Activated naive CD4-positive, alpha-beta T cell treated with anti-CD3 and anti-CD28 coated beads for 36 hours (primary cell): Measurements from ENCODE around the gene FBXL17. TPM values are rescaled to one million over a fixed set of nuclear protein-coding genes. Genes with fewer than 3 reads are reported as not detected.
A peak's percentile ranks its signal among the peaks of the same experiment; 100 is the strongest.

Experiments used
- CTCF ChIA-PET: fragments of 350-600 bp; sonication (Branson Sonifier 250); formaldehyde crosslinking; loops from one replicate; lab custom pipeline; 2021; ENCODE audit warnings: antibody characterized with exemption; lab: Charles Lee
- DNase-seq: peaks from one replicate; pipeline ENCODE4 v3.0.0-alpha.2; 2020
- H3K27ac Mint-ChIP-seq: one replicate; pipeline ENCODE4 v1.8.0; 2021; ENCODE audit warnings: mild to moderate bottlenecking, mixed read lengths
- H3K27me3 Mint-ChIP-seq: one replicate; pipeline ENCODE4 v1.8.0; 2021; ENCODE audit warnings: low read depth, mixed read lengths
- H3K36me3 Mint-ChIP-seq: one replicate; pipeline ENCODE4 v1.8.0; 2021; ENCODE audit warnings: low read depth, mixed read lengths
- H3K4me1 Mint-ChIP-seq: one replicate; pipeline ENCODE4 v1.8.0; 2021; ENCODE audit warnings: low read depth, mixed read lengths
- H3K4me3 Mint-ChIP-seq: one replicate; pipeline ENCODE4 v1.8.0; 2021; ENCODE audit warnings: mild to moderate bottlenecking, moderate library complexity, mixed read lengths
- H3K9me3 Mint-ChIP-seq: one replicate; pipeline ENCODE4 v1.8.0; 2021; ENCODE audit warnings: mixed read lengths
- intact Hi-C: fragments of 100-400 bp; cut with micrococcal nuclease; formaldehyde crosslinking; loops from one replicate; pipeline ENCODE4 v1.15.1; 2023
- total RNA-seq, 2 experiments: library from RNA; stranded (reverse); gene quantifications; one replicate each; pipeline ENCODE4 v1.2.3, GENCODE V29; 2021

Gene FBXL17
- total RNA-seq, 2 experiments from 2014 or later, result 3.5 to 4.3 TPM

DNA sequence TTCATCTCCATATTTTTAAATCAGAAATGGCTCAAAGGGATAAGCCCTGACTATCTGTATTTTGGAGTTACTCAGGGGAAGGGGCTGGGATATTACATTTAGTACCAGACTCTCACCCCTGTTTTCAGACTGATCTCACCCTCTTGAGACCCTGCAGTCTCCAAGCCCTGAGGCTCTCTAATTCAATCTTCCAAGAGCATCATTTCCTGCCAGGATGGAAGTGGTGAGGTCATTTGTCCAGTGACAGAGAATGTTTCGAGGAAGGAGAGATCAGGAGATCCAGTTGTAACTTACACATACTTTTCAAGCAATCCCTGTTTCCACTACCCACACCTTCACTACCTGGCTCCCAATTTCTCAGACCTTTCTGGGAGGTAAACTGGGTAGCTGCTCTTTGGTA is 415.7 kb downstream of the FBXL17 start:
- Mint-ChIP-seq H3K27ac (no peak overlapping the region), H3K4me3 (no peak overlapping the region), H3K9me3 (no peaks in the 10 kb centered on the region), H3K36me3 (no peaks in the 10 kb centered on the region), H3K4me1 (no peaks in the 10 kb centered on the region), H3K27me3 (no peaks in the 10 kb centered on the region)
- CTCF ChIA-PET, result no interaction called here
- intact Hi-C loops, result no loop called here
- DNase-seq, result no peak

DNA sequence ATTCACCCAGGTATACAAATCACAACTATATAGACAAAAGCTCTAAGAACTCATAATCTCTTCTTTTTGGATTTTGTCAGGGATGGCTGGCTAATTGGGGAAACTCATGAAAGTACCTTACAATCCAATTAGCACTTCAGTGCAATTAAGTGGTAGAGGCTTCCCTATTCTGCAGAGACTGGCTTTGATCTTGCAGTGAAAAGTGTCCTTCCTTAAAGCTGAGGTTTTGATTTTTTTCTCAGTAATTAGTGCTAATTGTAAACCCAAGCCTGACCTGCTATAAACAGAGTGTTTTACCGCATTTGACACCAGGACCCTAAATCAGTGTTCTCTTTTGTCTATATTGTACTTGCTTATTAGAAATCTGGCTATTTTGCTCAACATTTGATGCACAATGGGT is 417.2 kb downstream of the FBXL17 start:
- Mint-ChIP-seq H3K9me3 (no peaks in the 10 kb centered on the region), H3K36me3 (peaks cover 2% of the 10 kb centered on the region), H3K4me1 (peaks cover 10% of the 10 kb centered on the region), H3K27me3 (no peaks in the 10 kb centered on the region), H3K27ac (no peak overlapping the region), H3K4me3 (no peak overlapping the region)
- CTCF ChIA-PET, result no interaction called here
- no peak for DNase-seq
- intact Hi-C loops, result no loop called here

DNA sequence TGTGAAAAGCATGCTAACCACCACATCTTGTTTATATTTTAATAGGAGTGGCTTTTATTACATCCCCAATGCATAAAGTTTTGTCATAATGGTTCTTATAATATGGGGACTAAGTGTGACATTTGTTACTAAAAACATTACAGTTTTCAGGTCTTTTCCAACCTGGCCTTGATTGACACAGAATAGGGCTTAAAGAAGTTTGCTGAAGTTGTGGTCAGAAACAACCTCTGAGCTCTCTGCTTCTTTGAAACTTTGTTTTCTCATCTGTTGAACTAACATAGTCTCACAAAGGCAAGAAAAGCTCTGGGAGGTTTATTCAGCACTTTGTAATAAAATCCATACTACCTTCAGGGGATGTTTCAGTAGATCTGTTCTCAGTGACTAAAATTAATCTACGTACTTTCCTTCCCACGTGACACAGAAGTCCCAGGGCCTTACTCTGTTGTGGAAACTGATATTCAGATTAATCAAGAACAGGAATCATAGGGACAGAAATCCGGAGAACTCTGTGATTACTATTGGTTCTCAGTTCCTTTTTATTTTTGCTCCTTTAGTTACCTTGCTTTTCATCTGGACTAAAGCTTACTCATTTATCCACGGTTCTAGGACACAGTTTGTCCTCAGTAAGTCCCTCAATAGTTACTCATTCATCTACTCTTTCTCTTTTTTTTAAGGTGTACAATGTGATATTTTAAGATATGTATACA is 422.2 kb downstream of the FBXL17 start:
- H3K27ac Mint-ChIP-seq, result peak overlapping the region; percentile 2
- peaks cover 35% of the 10 kb centered on the region for H3K4me1 Mint-ChIP-seq

DNA sequence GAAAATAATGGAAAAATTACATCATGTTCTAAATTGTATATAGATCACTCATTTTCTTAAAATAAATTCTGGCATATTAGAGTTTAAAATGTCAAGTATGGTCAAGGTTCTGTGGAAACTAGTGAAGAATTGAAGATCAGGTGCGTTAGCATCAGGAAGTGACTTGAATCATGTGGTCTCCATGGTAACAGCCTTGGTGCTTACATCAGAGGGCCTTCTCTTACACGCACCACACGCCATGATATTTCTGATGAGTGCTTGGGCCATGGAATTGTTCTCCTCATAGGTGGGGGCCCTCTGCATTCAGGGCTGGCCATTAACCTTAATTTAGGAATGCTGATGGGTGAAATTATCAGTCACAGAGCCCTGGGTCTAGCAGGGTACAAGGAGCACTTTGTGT is 423.0 kb downstream of the FBXL17 start:
- DNase-seq, result peak; percentile 7
- CTCF ChIA-PET, result no interaction called here
- H3K9me3 Mint-ChIP-seq, result no peaks in the 10 kb centered on the region
- peak overlapping the region; percentile 80 for H3K27ac Mint-ChIP-seq
- peaks cover 2% of the 10 kb centered on the region for H3K36me3 Mint-ChIP-seq
- intact Hi-C loops, result loop anchor here (1.0 to 5.0 kb wide), 2 partner anchors 8 to 423 kb away; partner anchors contain the start of gene FBXL17
- H3K4me3 Mint-ChIP-seq, result no peak overlapping the region
- H3K27me3 Mint-ChIP-seq, result no peaks in the 10 kb centered on the region
- H3K4me1 Mint-ChIP-seq, result peaks cover 38% of the 10 kb centered on the region

More for the DNA sequence above, 422.2 kb downstream of the FBXL17 start:
- DNase-seq, result no peak
- Mint-ChIP-seq H3K9me3 (no peaks in the 10 kb centered on the region), H3K36me3 (peaks cover 2% of the 10 kb centered on the region), H3K27me3 (no peaks in the 10 kb centered on the region), H3K4me3 (no peak overlapping the region)
- CTCF ChIA-PET, result no interaction called here
- intact Hi-C loops, result loop anchor here (1.0 to 5.0 kb wide), 2 partner anchors 8 to 423 kb away; partner anchors contain the start of gene FBXL17

DNA sequence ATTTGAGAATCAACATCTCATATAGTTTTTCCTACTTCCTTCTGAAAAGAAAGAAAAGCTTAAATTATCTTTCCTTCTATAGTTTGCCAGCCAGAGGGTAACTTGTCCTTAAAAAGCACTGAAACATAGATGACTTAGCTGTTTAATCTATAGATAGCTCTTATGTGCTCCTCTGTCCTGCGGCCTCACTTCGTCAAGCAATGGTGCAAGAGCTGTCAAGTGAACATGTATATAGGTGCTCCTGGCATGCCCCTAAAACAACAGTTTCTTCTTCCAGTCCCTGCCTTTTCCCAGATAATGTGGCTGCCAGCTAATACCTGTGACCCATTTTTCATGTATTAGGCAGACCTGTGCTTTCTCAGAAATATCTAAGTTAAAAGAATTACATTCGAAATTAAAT is 423.5 kb downstream of the FBXL17 start:
- CTCF ChIA-PET, result no interaction called here
- no peak overlapping the region for H3K4me3 Mint-ChIP-seq
- H3K27me3 Mint-ChIP-seq, result no peaks in the 10 kb centered on the region
- H3K4me1 Mint-ChIP-seq, result peaks cover 38% of the 10 kb centered on the region
- no peaks in the 10 kb centered on the region for H3K9me3 Mint-ChIP-seq
- DNase-seq, result no peak
- H3K36me3 Mint-ChIP-seq, result peaks cover 2% of the 10 kb centered on the region
- H3K27ac Mint-ChIP-seq, result no peak overlapping the region
- intact Hi-C loops, result loop anchor here (5.0 kb wide), 1 partner anchor 424 kb away; the partner anchor contains the start of gene FBXL17

DNA sequence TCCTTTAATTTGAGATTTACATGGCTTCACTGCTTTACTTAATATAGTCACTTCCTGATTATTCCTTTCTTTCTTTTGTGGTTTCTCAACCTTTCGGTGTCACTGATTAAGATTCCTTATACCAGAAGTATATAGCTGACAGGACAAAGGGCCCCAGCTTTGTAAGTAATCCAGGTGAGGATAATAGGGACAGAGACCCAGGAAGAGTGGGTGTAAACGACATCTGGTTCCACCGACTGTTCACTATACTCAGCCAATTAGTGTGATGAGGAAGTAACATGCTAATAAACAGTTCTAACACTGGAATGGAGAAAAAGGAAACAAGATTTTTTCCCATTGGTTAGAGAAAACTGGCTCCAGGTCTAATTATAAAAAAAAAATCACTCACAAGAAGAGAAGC is 424.8 kb downstream of the FBXL17 start:
- Mint-ChIP-seq H3K27me3 (no peaks in the 10 kb centered on the region), H3K4me3 (no peak overlapping the region), H3K36me3 (peaks cover 2% of the 10 kb centered on the region), H3K4me1 (peaks cover 41% of the 10 kb centered on the region), H3K27ac (no peak overlapping the region), H3K9me3 (no peaks in the 10 kb centered on the region)
- intact Hi-C loops, result loop anchor here (5.0 kb wide), 1 partner anchor 425 kb away; the partner anchor contains the start of gene FBXL17
- CTCF ChIA-PET, result no interaction called here
- DNase-seq, result no peak

DNA sequence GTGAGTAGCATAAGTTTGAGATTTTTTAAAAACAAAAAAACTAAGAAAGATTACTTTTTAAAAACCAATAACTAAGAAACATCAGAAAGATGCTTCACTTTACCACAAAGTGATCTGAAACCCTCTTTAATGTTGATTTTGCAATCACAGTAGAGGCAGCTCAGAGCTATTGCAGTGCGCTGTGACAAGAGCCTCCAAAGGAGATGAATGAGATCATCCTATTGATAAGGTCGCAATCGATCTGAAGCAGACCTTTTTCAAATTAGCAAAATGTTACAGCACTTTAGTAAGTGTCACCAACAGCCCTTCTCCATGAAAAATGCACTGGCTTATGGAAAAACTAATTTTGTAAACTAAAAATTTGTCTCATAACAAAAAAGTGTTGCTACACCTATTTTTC is 426.6 kb downstream of the FBXL17 start:
- no peaks in the 10 kb centered on the region for H3K36me3 Mint-ChIP-seq
- no peak for DNase-seq
- H3K27ac Mint-ChIP-seq, result no peak overlapping the region
- intact Hi-C loops, result loop anchor here (5.0 kb wide), 1 partner anchor 427 kb away; the partner anchor contains the start of gene FBXL17
- H3K9me3 Mint-ChIP-seq, result no peaks in the 10 kb centered on the region
- H3K27me3 Mint-ChIP-seq, result no peaks in the 10 kb centered on the region
- CTCF ChIA-PET, result no interaction called here
- H3K4me1 Mint-ChIP-seq, result peaks cover 45% of the 10 kb centered on the region
- no peak overlapping the region for H3K4me3 Mint-ChIP-seq

DNA sequence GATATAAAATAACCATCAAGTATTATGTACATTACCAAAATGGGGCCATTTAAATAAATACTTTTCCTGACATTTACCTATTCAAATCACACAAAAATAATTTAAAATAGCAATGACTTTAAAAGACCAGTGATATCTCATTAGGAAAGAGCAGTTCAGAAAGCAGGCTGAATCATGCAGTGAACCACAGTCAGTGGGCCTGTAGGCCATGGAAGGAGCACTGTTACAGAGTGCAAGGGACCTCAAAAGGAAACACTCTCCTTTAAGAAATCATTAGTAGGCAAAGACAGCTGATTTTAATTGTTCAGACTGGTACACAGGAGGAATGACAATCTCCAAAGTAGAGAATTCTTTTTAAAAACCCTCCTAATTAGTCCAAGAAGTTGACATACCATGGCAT is 427.6 kb downstream of the FBXL17 start:
- intact Hi-C loops, result no loop called here
- DNase-seq, result no peak
- H3K36me3 Mint-ChIP-seq, result no peaks in the 10 kb centered on the region
- peaks cover 45% of the 10 kb centered on the region for H3K4me1 Mint-ChIP-seq
- H3K9me3 Mint-ChIP-seq, result no peaks in the 10 kb centered on the region
- no peaks in the 10 kb centered on the region for H3K27me3 Mint-ChIP-seq
- no peak overlapping the region for H3K27ac Mint-ChIP-seq
- CTCF ChIA-PET, result no interaction called here
- H3K4me3 Mint-ChIP-seq, result no peak overlapping the region

DNA sequence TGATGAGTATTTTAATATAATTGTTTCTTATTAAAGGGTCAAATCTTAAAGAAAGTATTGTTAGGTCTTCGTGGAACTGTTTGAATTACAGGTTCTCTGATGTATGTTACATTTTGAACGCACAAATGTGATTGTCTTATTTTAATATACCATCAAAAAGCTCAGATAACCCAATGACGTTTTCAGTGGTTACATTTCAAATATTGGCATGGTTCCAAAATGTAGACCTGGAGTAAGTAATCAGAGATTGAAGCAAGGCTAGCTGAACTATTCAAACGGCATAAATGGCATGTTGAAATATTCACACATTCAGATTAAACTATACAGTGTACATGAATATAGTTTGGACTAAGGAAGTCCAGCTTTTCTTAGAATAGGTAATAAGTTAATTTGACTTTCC is 429.4 kb downstream of the FBXL17 start:
- Mint-ChIP-seq H3K9me3 (no peaks in the 10 kb centered on the region), H3K4me3 (no peak overlapping the region), H3K27me3 (no peaks in the 10 kb centered on the region), H3K4me1 (peaks cover 38% of the 10 kb centered on the region), H3K36me3 (no peaks in the 10 kb centered on the region), H3K27ac (no peak overlapping the region)
- DNase-seq, result no peak
- intact Hi-C loops, result no loop called here
- CTCF ChIA-PET, result no interaction called here

DNA sequence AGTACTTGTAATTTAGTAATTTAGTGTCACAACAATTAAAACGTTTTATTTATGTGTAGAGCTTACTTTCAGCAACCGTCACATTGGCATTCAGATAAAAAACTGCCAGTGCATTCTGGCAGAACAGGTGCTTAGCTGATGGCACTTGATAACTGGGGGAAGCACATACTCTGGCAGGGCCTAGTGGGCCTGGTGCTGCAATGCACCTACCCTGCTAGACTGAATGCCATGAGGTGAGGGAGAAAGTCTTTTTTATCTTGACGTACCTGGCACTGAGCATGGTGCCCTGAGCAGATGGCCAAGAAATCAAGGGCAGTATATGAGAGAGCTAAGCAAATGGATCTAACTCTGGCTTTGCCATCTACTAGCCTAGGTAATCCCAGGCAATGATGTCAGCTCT is 430.6 kb downstream of the FBXL17 start:
- H3K36me3 Mint-ChIP-seq, result no peaks in the 10 kb centered on the region
- H3K9me3 Mint-ChIP-seq, result no peaks in the 10 kb centered on the region
- peaks cover 35% of the 10 kb centered on the region for H3K4me1 Mint-ChIP-seq
- H3K27me3 Mint-ChIP-seq, result no peaks in the 10 kb centered on the region
- DNase-seq, result no peak
- no peak overlapping the region for H3K4me3 Mint-ChIP-seq
- CTCF ChIA-PET, result no interaction called here
- intact Hi-C loops, result loop anchor here (1.0 kb wide), 1 partner anchor 8 kb away; no protein-coding TSS in a partner anchor
- no peak overlapping the region for H3K27ac Mint-ChIP-seq

DNA sequence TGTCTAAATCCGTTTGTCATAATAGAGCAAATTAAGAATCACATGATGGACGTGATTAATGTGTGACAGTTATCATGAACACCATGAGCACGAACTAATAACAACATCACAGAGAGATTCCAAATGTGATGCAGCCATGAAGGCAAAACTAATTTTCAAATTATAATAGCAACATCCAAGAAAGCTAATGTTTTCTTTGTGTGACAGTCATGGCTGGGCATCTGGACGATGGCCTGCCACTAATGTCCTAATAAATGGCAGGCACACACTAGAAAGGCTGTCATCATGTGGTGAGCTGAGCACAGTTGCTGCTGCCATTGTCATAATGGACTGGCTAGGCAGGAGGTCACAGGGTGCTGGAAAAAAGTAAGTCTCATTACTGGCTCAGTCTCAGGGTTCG is 431.1 kb downstream of the FBXL17 start:
- H3K4me1 Mint-ChIP-seq, result peaks cover 32% of the 10 kb centered on the region
- H3K27ac Mint-ChIP-seq, result no peak overlapping the region
- no peaks in the 10 kb centered on the region for H3K9me3 Mint-ChIP-seq
- no peak for DNase-seq
- no peaks in the 10 kb centered on the region for H3K27me3 Mint-ChIP-seq
- CTCF ChIA-PET, result interaction anchor here (0.7 kb wide), 1 partner anchor 254 kb away, joined by 3 read pairs; no protein-coding TSS in a partner anchor
- H3K36me3 Mint-ChIP-seq, result no peaks in the 10 kb centered on the region
- no peak overlapping the region for H3K4me3 Mint-ChIP-seq
- intact Hi-C loops, result loop anchor here (1.0 kb wide), 1 partner anchor 9 kb away; no protein-coding TSS in a partner anchor

DNA sequence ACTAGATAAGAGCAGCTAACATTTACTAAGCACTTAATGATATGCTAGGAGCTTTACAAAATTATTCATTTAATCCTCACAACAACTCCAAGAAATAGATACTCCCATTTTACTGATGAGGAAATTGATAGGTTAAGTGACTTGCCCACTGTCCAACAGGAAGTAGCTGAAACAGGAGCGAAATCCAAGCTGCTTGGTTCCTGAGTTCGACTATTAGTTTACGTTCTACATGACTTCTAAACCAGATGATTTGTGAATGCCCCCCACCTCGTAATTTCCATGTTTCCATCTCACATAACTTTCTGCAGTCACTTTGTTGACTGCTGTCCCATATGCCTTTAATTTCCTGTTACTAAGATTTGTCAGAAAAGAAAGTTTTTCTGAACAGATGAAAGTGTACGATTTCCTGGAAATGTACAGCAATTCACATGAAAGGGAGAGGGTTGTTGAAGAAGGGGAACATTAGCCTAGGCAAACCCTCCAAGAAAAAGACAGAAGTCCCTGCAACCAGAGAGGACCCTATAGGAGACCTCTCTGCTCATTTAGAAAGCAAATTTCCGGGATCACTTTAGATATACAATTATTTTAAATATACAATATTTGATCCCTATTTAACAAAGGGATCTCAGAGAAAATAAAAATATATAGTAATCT is 432.1 kb downstream of the FBXL17 start:
- no peaks in the 10 kb centered on the region for H3K36me3 Mint-ChIP-seq
- no peaks in the 10 kb centered on the region for H3K9me3 Mint-ChIP-seq
- no peaks in the 10 kb centered on the region for H3K27me3 Mint-ChIP-seq
- H3K27ac Mint-ChIP-seq, result peak overlapping the region; percentile 5
- DNase-seq, result peak; percentile 16
- intact Hi-C loops, result no loop called here
- H3K4me3 Mint-ChIP-seq, result peak overlapping the region; percentile 28
- CTCF ChIA-PET, result no interaction called here
- H3K4me1 Mint-ChIP-seq, result peaks cover 27% of the 10 kb centered on the region
